Superior temporal gyrus (tissue), 1 donor: ENCODE data around the gene EVI2A.

Experiments
- DNase-seq: peaks from one replicate; pipeline ENCODE4 v3.0.0-alpha.2; 2016; ENCODE audit errors: extremely low spot score

Gene EVI2A

DNA sequence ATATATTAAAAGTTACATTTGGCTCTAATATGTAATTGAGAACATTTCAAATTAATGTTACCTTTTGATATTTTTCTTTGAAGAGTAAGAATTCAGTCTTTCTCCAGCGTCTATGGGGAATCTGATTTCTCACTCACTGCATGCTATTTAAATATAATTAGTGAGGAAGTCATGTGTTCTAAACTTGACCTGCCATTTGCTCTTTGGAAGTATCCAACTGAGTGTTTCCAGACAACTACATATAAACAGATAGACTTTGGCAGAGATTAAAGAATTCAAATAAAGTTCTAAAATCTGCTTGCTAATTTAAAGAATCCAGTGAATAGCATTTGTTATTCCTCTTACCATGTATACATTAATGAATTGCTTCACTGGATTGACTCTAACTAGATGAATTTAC lies 47.9 kb downstream of the EVI2A start:
- no peak for DNase-seq

DNA sequence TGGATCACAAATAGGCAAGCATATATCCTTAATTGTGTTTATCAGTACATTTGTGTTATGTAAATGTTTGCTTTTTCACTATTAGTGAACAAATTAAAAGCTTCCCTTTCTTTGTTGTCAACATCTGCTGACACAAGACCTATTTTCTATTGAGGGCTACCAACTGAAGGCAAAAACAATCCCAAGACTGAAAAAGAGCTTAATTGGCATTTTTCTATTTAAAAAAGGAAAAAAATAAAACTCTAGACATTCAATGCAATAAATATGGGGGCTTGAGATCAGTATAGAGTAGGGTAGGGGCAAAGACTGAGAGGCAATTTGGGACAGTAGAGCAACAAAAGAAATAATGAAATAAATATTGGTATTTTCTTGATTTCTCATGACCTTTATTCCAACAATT lies 48.6 kb downstream of the EVI2A start:
- no peak for DNase-seq

GRCh38 chr17:31272236-31272635 lies 49.2 kb downstream of the EVI2A start:
- DNase-seq: no peak

- DNase-seq: no peak
These were observed 51.8 kb downstream of the EVI2A start for GRCh38 chr17:31269578-31269983.

GRCh38 chr17:31269036-31269577 lies 52.3 kb downstream of the EVI2A start:
- no peak for DNase-seq
